Activated naive CD8-positive, alpha-beta T cell treated with anti-CD3 and anti-CD28 coated beads, Interleukin-2, amount 50 U/mL, for 24 hours (primary cell): Measurements from ENCODE around the gene MLPH.

Source experiments
- ATAC-seq: fragments of 150-1000 bp; cut with Tn5 transposase; one replicate; pipeline ENCODE4 v1.10.0; 2021
- DNase-seq: peaks from one replicate; pipeline ENCODE4 v3.0.0; 2021
- H3K27ac Mint-ChIP-seq: one replicate; pipeline ENCODE4 v1.8.0; 2021; ENCODE audit warnings: mild to moderate bottlenecking, mixed read lengths
- H3K27me3 Mint-ChIP-seq: one replicate; pipeline ENCODE4 v1.8.0; 2021; ENCODE audit warnings: mixed read lengths
- H3K36me3 Mint-ChIP-seq: one replicate; pipeline ENCODE4 v1.8.0; 2021; ENCODE audit warnings: low read depth, mixed read lengths
- H3K4me1 Mint-ChIP-seq: one replicate; pipeline ENCODE4 v1.8.0; 2021; ENCODE audit warnings: mixed read lengths
- H3K4me3 Mint-ChIP-seq: one replicate; pipeline ENCODE4 v1.8.0; 2021; ENCODE audit warnings: mild to moderate bottlenecking, moderate library complexity, mixed read lengths
- H3K9me3 Mint-ChIP-seq: one replicate; pipeline ENCODE4 v1.8.0; 2021; ENCODE audit warnings: mixed read lengths

MLPH gene

GRCh38 chr2:237597196-237598145, 110.4 kb downstream of the MLPH start:
- ATAC-seq (no peak), DNase-seq (no peak)
- Mint-ChIP-seq H3K27ac (no peak overlapping the region), H3K4me1 (no peaks in the 10 kb centered on the region), H3K27me3 (no peaks in the 10 kb centered on the region), H3K36me3 (no peaks in the 10 kb centered on the region), H3K4me3 (no peak overlapping the region), H3K9me3 (no peaks in the 10 kb centered on the region)

GRCh38 chr2:237598468-237599208, 111.6 kb downstream of the MLPH start:
- Mint-ChIP-seq H3K27me3 (no peaks in the 10 kb centered on the region), H3K4me1 (peaks cover 10% of the 10 kb centered on the region), H3K36me3 (no peaks in the 10 kb centered on the region), H3K4me3 (no peak overlapping the region), H3K9me3 (no peaks in the 10 kb centered on the region), H3K27ac (no peak overlapping the region)
- DNase-seq (no peak), ATAC-seq (no peak)

GRCh38 chr2:237599465-237600110, 112.5 kb downstream of the MLPH start:
- no peak for ATAC-seq
- DNase-seq: no peak
- H3K9me3 Mint-ChIP-seq: no peaks in the 10 kb centered on the region
- no peak overlapping the region for H3K4me3 Mint-ChIP-seq
- peaks cover 16% of the 10 kb centered on the region for H3K4me1 Mint-ChIP-seq
- H3K36me3 Mint-ChIP-seq: no peaks in the 10 kb centered on the region
- no peaks in the 10 kb centered on the region for H3K27me3 Mint-ChIP-seq
- no peak overlapping the region for H3K27ac Mint-ChIP-seq

GRCh38 chr2:237600205-237600846, 113.3 kb downstream of the MLPH start:
- no peak overlapping the region for H3K4me3 Mint-ChIP-seq
- H3K27me3 Mint-ChIP-seq: no peaks in the 10 kb centered on the region
- ATAC-seq: no peak
- peaks cover 16% of the 10 kb centered on the region for H3K4me1 Mint-ChIP-seq
- H3K36me3 Mint-ChIP-seq: no peaks in the 10 kb centered on the region
- no peak overlapping the region for H3K27ac Mint-ChIP-seq
- DNase-seq: no peak
- no peaks in the 10 kb centered on the region for H3K9me3 Mint-ChIP-seq

- Mint-ChIP-seq H3K4me3 (no peak overlapping the region), H3K36me3 (no peaks in the 10 kb centered on the region), H3K27me3 (no peaks in the 10 kb centered on the region), H3K9me3 (no peaks in the 10 kb centered on the region), H3K4me1 (peaks cover 16% of the 10 kb centered on the region), H3K27ac (no peak overlapping the region)
- no peak for ATAC-seq
- DNase-seq: no peak
These were observed 114.5 kb downstream of the MLPH start for GRCh38 chr2:237601453-237602116.

GRCh38 chr2:237602409-237602808, 115.4 kb downstream of the MLPH start:
- Mint-ChIP-seq H3K4me3 (no peak overlapping the region), H3K27me3 (no peaks in the 10 kb centered on the region), H3K9me3 (no peaks in the 10 kb centered on the region), H3K4me1 (peaks cover 16% of the 10 kb centered on the region), H3K36me3 (no peaks in the 10 kb centered on the region), H3K27ac (peak overlapping the region; percentile 67)
- DNase-seq: no peak
- ATAC-seq: no peak

- Mint-ChIP-seq H3K36me3 (no peaks in the 10 kb centered on the region), H3K4me1 (peaks cover 16% of the 10 kb centered on the region), H3K4me3 (no peak overlapping the region), H3K9me3 (no peaks in the 10 kb centered on the region), H3K27me3 (no peaks in the 10 kb centered on the region), H3K27ac (peak overlapping the region; percentile 67)
- DNase-seq (no peak), ATAC-seq (no peak)
These were observed 116.1 kb downstream of the MLPH start for GRCh38 chr2:237603049-237603717.

- peak overlapping the region; percentile 67 for H3K27ac Mint-ChIP-seq
- no peaks in the 10 kb centered on the region for H3K36me3 Mint-ChIP-seq
- H3K9me3 Mint-ChIP-seq: no peaks in the 10 kb centered on the region
- H3K4me1 Mint-ChIP-seq: peaks cover 16% of the 10 kb centered on the region
- ATAC-seq: peak; percentile 61
- DNase-seq: peak; percentile 40
- H3K4me3 Mint-ChIP-seq: no peak overlapping the region
- no peaks in the 10 kb centered on the region for H3K27me3 Mint-ChIP-seq
These were observed 116.8 kb downstream of the MLPH start for GRCh38 chr2:237603718-237604362.

GRCh38 chr2:237604391-237604790, 117.3 kb downstream of the MLPH start:
- H3K27ac Mint-ChIP-seq: no peak overlapping the region
- no peak overlapping the region for H3K4me3 Mint-ChIP-seq
- H3K9me3 Mint-ChIP-seq: no peaks in the 10 kb centered on the region
- H3K27me3 Mint-ChIP-seq: no peaks in the 10 kb centered on the region
- H3K4me1 Mint-ChIP-seq: peaks cover 16% of the 10 kb centered on the region
- no peak for DNase-seq
- no peaks in the 10 kb centered on the region for H3K36me3 Mint-ChIP-seq
- no peak for ATAC-seq
